Stimulated activated CD8-positive, alpha-beta memory T cell treated with anti-CD3 and anti-CD28 coated beads, Interleukin-4, amount 100 ng/mL, for 48 hours (primary cell): ENCODE data around the gene DCBLD1.
"Not testable (repeated sequence)": the region's sequence is repeated elsewhere in the genome, so short reads cannot be mapped to it uniquely, and the experiment has no call there.

Experiments used
- DNase-seq: peaks from one replicate; pipeline ENCODE4 v3.0.0-alpha.2; 2020

Gene DCBLD1

DNA sequence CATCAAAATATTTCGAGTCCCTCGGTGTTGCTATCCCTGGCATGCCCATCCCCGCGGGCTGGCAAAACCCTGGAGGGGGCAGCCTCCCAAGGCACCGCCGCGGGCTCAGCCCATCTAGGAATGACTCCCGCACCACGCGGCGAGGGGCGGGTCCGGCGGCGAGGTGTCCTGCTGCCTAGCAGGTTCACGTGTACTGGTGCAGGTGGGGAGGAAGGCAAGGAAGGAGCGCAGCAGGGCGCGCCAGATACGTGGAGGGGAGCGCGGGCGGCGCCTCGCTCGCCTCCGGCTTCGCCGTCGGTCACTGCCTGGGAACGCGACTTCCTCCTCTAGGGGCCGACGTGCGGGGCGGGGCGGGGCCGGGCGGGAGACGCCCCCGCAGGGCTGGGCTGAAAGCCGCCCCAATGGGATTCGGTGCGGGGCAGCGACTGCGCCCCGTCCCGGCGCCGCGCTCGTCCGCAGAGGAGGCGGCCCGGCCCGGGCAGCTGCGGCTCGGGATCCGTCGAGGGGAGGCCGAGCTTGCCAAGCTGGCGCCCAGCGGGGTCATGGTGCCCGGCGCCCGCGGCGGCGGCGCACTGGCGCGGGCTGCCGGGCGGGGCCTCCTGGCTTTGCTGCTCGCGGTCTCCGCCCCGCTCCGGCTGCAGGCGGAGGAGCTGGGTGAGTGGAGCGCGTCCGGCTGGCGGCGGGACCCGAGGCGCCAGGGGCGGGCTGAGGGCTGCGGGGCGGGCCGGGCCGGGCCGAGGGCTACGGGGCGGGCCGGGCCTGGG lies at the start of gene DCBLD1:
Gene DCBLD1 (plus strand): TSS at position 435 of the 764 bp plus-strand sequence. CDS start 108 bp downstream, at position 543.
- DNase-seq = peak; percentile 62

DNA sequence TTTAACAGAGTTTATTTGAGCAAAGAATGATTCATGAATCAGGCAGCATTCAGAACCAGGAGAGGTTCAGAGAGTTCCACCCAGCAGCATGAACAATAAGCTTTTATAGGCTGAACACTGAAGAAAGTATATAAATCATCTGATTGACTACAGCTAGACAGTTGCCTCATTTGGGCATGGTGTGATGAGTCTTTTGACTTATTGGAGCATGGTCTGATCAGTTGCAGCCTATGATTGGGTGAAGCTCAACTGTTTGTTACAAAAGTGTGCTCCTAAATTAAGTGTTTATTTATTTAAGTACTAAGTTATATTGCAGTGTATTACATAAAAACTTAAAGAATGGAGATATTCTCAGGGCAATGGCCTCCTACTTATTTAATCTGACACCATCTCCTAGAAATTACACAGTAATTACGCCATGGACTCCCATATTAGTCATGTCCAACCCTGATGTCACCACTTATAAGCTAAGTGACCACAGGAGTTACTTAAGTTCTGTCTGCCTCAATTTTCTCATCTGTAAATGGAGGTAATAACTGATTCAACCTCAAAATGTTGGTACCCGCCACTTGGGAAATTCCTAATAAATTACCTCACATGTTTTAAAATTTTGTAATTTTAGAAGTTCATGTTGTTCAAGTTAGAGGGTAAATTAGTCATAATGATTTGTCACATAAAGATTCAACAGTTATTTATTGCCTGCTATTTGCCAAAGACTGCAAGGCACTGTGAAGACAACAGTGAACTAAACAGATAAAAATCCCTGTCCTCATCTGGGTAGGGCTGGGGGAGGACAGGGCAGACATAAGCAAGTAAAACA lies 41.6 kb upstream of the DCBLD1 start:
- no peak for DNase-seq

DNA sequence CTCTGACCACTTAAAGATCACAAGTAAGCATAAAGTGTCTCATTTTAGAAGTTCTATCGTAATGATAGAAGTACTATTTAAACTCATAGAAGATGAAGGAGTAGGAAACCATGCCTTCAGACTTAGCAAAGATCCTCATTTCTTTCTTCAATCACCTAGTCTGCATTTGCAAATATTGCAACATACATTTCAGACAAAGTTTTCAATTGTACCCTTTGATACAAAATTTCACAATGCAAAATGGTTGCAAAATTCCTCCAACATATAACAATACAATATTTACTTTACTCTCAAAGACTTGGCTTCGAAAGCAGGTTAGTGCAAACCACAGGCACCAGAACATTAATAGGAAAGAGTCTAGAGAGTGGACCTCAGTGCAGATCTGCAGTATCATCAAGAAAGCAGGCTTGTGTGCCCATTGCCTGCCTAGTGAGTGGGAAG lies 40.6 kb upstream of the DCBLD1 start:
- no peak for DNase-seq

DNA sequence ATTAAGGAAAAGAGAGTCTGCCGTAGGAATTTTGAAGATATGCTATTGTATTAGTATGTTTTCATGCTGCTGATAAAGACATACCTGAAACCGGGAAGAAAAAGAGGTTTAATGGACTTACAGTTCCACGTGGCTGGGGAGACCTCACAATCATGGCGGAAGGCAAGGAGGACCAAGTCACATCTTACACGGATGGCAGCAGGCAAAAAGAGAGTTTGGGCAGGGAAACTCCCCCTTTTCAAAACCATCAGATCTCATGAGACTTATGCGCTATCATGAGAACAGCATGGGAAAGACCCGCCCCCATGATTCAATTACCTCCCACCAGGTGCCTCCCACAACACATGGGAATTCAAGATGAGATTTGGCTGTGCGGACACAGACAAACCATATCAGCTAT lies 40.2 kb upstream of the DCBLD1 start:
- DNase-seq = not testable (repeated sequence)

DNA sequence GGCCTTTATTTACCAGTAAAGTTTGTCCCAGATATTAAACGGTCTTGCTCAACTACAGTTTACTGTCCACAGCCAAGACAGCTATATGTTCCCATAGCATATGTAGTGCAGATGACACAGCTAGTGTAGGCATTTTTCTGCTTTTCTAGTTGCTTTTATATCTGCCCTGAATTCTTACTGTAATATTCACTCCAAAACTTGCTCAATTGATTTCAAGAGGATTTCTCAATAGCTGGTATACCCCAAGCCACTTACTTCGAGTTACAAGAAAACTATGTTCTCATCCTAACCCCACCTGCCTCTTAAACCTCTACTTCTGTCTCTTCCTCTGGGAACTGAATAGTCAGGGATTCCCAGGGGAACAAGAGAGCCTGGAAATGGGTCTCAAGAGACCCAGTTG lies 37.9 kb upstream of the DCBLD1 start:
- no peak for DNase-seq

DNA sequence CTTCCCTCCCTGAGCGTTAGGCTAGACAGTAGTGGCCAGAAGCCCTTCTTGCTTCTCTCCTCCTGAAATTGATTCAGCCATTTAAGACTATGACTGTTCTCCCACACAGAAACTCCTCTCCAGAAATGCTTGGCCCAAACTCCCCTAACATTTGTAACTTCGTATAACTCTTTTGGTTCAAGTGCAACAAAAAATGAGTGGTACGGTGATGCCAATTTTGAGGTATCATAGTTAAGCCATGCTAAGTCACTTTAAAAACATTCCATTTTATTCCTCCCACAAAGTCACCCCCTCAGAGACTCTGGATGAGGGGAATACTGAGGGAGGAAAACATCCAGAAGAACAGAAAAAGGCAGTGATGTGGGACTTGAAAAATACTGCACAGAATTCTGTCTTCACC lies 35.6 kb upstream of the DCBLD1 start:
- DNase-seq = no peak

DNA sequence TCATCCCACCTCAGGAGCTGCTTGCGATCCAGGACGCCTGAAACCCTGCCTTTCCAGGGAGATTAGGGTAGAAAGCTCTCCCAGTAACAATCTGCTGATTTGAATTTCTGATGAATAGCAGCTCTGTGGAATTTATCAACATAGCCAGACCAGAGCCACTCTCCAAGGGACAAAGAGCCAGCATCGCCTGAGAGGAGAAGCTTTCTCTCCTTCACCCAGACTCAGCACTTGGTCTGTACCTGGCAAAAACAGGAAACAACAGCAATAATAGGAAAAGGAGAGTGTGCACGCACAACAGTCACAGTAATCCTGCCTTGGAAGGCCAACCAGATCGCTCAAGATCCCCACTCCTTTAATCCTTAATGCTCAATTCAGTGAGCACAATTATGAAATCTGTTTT lies 34.5 kb upstream of the DCBLD1 start:
- DNase-seq = no peak

DNA sequence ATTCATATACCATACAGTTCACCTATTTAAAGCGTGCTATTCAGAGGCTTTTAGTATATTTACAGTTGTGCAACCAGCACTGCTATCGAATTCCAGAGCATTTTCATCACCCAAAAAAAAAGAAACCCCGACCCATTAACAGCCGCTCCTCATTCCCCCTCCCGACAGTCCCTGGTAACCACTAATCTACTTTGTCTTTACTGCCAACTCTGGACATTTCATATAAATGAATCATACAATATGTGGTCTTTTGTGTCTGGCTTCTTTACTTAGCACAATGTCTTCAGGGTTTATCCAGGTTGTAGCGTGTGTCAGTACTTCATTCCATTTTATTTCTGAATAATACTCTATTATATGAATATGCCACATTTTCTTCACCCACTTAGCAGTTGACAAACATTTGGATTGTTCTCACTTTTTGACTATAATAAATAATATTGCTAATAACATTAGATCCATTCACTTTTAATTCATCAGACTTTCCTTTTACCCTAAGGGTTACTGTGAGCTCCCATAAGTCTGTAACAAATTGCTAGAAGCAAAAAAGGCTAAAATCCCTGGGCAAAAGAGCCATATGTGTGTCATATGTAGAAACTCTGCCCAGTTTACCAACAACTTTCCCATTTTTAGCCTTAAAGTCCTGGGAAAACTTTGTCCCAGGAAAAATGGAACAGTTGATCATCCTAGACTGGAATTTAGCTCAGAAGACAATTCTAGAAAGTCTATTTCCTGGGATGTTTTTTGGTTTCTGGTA lies 33.6 kb upstream of the DCBLD1 start:
- DNase-seq = no peak

DNA sequence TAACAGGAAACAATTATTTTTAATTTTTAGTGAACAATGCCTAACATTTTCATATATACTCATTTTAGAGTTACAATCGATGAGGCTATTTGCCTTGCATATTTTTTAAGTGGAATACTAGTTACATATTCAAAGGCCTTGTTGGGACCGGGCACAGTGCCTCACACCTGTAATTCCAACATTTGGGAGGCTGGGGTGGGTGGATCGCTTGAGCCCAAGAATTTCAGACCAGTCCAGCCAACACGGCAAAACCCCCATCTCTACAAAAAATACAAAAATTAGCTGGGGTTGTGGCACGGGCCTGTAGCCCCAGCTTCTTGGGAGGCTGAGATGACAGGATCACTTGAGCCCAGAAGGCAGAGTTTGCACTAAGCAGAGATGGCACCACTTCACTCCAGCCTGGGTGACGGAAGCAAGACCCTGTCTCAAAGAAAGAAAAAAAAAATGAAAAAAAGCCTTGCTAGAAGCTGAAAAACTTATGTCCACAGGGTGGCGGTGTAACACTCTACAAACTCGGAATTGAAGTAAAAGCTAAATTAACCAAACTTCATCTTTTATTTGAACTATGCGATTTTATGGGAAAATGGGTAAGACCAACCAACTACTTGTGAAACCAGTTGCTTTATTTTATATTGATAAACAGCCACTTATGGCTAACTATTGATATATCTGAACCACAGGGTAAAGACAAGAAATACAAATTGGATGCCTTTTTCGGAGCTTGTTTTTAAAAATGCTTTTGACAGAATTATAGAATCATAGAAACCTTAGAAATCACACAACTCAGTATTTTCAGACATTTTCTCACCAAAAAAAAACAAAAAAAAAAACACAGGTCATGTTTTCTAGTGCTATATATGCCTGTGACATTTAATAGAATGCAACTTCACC lies 32.7 kb upstream of the DCBLD1 start:
- peak; percentile 72 for DNase-seq

DNA sequence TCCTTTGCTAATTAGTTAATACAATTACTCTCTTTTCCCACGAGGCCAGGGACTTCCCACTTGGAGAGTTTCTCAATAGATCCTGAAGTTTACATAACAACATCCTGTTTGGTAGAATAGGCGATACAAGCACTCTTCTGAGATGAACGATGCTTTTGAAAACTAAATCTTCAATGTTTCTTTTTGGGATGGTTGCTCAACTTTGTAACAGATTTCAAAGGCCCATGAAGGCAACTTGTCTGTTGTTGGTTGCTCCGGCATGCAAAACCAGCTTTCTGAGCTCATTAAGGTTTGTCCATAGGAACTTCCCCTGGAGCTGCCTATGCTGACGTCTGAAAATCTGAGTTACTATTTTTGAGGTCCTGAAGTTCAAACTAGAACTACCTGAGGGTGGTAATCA lies 30.8 kb upstream of the DCBLD1 start:
- no peak for DNase-seq

DNA sequence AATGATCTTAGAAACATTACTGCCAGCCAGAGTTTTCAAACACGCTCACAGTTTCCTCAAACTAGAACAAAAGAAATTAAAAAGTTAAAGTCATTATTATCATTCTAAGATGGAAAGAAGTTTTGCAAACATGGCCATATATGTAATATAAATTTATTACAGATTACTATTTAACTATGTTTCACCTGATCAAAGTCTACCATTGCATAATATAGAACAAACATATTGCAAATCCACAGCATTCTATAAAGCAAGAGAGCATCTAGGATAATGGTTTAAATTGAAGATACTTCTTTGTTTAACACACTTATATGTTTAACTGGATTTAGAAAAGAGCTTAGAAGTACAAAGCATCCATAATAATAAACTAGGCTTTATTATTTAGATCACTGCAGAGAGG lies 26.2 kb upstream of the DCBLD1 start:
- DNase-seq = no peak

DNA sequence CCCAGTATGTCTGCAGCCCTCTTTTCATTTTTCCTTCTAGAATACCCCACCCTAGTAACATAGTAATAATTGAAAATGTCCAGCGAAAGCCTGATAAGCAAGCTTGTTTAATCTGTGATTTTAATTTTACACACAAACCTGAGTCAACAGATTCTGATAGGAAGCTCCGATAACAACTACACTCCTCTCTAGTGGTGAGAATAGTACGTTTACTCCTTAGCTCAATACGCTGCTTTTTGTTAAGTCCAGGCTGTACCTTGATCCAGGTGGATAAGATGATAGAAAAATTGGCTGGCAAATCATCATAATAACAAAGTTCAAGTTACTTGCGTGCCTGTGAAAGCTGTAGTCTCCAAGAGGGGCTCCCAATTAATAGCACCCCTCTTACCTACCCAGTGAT lies 25.5 kb upstream of the DCBLD1 start:
- no peak for DNase-seq

DNA sequence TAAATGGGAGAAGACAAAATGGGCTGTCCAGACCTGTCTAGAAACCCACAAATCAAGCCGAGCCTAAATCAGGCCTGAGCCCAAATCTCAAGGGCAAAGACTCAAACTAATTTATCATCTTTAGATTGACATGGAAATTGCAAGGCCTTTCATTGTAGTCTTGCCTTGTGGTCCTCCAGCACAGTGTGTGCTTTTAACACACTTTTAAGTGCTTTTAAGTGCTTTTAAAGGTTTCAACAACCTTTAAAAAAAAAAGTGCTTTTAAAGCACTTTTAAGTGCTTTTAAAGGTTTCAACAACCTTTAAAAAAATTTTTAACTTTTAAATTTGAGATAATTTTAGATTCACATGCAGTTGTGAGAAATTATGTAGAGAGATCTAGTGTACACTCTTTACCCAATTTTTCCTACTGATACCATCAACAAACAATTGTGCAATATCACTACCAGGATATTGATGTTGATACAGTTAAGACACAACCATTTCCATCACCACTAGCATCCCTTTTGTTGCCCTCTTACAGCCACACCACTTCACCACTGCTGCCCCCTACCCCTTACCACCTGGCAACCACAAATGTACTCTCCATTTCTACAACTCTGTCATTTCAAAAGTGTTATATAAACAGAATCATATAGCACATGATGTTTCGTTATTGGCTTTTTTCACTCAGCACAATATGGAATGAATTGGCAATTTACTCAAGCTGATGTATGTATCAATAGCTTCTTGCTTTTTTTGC lies 23.1 kb upstream of the DCBLD1 start:
- no peak for DNase-seq

DNA sequence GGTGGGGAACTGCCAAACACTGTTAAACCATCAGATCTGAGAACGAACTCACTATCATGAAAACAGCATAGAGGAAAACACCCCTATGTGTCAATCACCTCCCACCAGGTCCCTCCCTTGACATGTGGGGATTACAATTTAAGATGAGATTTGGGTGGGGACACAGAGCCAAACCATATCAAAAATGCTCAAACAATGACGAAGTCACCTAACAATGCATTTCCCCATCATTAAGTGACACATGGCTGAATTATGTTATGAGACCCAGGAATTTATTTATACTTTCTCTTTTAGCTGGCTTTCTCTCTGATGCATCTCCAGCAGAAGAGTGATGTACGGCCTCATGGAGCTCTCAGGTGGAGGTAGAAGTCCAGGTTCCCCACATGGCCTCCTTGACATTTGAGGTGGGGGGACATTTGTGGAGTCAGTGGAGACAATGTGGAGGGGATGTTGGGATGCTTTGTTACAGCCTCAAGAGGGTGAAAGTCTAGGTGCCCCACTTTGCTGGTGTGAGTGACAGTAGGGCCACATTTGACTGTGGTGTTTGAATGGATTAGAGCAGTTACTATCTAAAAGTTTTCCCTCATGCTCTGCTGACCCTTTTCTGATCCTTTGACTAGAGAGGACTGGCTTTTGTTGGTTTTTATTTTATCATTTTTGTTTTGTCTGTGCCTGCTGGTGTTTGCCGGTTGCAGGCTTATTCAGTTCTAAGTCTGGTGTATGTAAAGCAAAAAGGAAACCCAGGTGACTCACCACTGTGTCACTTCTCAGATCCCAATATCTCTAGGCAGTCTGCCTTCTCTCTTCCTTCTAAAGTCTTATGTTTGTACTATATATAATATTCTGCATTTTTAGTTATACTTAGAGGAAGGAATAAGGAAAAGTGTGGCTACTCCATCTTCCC lies 18.5 kb upstream of the DCBLD1 start:
- peak; percentile 29 for DNase-seq

DNA sequence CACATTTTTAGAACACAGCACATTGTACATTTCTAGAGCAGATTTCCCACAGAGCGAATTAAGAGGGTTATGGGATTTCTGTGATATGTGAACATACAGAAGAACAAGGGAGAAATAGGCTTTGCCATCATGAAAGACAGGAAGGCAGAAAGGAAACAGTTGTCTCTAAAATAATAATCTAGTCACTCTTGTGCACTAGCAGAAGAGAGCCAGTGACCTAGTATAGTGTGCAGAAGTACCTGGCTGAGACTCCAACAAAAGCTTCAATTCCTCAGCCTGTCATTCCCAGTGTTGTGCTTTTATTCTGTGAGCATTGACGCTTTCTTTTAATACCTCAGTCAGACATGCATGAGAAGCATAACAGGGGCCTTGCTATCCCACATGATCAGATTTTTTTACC lies 17.8 kb upstream of the DCBLD1 start:
- no peak for DNase-seq

DNA sequence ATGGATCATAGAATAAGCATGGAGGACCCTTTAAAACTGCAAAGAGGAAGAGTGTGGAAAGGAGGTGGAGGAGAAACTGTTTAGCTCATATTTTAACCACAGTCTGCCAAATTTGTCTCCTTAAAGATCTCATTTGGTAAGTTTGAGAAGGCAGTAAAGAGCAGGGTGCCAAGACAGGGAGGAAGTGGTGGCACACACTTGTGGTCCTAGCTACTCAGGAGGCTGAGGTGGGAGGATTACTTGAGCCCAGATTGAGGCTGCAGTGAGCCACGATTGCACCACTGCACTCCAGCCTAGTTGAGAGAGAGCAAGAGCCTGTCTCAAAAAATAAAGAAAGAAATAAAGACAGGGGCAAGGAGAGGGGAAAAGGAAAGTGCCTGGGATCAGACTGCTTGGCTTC lies 16.8 kb upstream of the DCBLD1 start:
- DNase-seq = no peak

DNA sequence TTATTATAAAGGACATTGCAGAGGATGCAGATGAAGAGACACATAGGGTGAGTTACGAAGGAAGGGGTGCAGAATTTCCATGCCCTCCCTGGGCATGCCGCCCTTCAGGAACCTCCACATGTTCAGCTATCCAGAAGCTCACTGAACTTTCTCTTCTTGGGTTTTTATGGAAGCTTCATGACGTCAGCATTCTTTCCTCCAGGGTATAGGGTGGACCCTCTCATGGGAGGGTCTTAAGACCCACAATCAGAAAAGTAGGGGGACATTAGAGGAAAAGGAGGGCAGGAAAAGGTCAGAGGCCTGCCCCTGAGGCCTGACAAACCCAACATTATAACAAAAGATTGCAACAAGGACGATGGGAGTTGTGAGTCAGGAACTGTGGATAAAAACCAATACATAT lies 14.6 kb upstream of the DCBLD1 start:
- no peak for DNase-seq

DNA sequence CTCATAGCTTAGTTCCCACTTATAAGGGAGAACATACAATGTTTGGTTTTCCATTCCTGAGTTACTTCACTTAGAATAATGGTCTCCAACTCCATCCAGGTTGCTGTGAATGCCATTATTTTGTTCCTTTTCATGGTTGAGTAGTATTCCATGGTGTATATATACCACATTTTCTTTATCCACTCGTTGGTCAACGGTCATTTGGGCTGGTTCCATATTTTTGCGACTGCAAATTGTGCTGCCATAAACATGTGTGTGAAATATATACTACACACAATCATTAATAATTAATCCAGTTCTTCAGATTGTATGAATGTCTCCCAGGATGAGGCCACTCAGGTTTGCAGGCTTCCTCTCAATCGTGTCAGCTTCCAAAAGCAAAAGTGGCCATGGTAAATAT lies 13.9 kb upstream of the DCBLD1 start:
- DNase-seq = not testable (repeated sequence)

DNA sequence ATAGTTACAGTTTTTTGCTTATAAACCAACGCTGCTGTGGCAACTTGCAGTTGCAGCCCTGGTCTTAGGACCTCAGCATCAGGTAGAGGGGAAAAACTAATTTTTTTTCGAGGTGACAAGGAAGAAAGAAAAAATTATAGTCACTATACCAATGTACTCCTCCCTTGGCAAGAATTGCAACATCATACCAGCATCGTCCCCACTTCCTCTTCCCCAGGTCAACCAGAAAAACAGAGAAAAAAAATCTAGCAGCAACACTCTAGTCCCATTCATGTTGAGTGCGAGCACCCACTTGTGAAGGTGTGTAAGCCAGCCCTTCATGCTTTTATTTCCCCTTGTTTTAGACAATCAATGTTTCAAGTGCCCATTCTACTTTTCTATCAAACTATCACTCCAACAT lies 13.1 kb upstream of the DCBLD1 start:
- no peak for DNase-seq

DNA sequence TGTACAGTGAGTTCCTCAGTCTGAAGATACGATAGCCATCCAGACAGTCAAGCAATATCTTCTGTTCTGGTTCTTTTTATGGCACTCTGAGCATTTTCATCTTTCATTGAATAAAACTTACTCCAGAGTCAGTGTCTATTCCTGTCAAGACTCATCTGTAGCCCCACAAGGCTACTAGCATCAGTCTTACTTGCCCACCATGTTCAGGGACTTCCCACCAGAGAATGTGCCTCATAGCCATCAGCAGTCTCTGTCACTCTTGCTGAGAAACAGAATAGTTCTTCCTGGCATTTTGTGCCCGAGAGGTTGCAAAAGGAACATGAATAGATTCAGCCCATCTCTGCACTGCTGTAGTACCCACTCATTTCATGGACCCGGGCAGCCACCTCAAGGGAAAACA lies 12.7 kb upstream of the DCBLD1 start:
- DNase-seq = no peak

DNA sequence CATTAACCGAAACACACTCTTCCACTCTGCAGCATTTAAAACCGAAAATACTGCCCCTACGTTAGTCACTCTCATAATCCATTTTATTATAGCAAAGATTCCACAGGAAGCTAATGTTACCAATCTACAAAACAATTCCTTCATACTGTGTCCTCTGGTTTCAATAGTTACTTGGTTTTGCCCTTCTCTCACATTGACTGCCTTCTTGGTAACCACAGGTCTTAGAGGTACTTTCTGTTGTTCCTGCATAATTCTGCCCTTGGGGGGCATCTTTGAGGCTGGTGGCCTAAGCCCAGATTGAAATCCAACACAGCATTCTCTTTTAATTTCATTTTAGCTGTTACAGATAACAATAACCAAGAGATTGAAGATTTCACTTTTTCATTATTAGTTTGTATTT lies 9.8 kb upstream of the DCBLD1 start:
- DNase-seq = no peak
